HuH-7 (cell line): ENCODE data around the gene TSC22D1.
"Not testable (repeated sequence)": the region's sequence is repeated elsewhere in the genome, so short reads cannot be mapped to it uniquely, and the experiment has no call there.

Source experiments
- DNase-seq: peaks from one replicate; pipeline ENCODE4 v3.0.0; 2011; ENCODE audit warnings: low spot score

The TSC22D1 gene

GRCh38 chr13:44575741-44576350, at the start of gene TSC22D1:
TSC22D1 (minus strand) TSS chr13:44576330; CDS start chr13:44576074, 256 bp downstream.
- DNase-seq, result no peak

- DNase-seq, result no peak
Measured at GRCh38 chr13:44622708-44623107, 46.6 kb upstream of the TSC22D1 start.

GRCh38 chr13:44622261-44622660, 46.1 kb upstream of the TSC22D1 start:
- no peak for DNase-seq

- DNase-seq, result no peak
Measured at GRCh38 chr13:44620057-44620456, 43.9 kb upstream of the TSC22D1 start.

- no peak for DNase-seq
Measured at GRCh38 chr13:44619651-44620050, 43.5 kb upstream of the TSC22D1 start.

GRCh38 chr13:44618326-44618725, 42.2 kb upstream of the TSC22D1 start:
- no peak for DNase-seq

GRCh38 chr13:44617648-44618047, 41.5 kb upstream of the TSC22D1 start:
- DNase-seq, result no peak

GRCh38 chr13:44609137-44609536, 33.0 kb upstream of the TSC22D1 start:
- DNase-seq, result no peak

- no peak for DNase-seq
Measured at GRCh38 chr13:44605721-44606120, 29.6 kb upstream of the TSC22D1 start.

GRCh38 chr13:44605275-44605674, 29.1 kb upstream of the TSC22D1 start:
- no peak for DNase-seq

- DNase-seq, result no peak
Measured at GRCh38 chr13:44601586-44601985, 25.5 kb upstream of the TSC22D1 start.

- DNase-seq, result not testable (repeated sequence)
Measured at GRCh38 chr13:44593861-44594592, 17.9 kb upstream of the TSC22D1 start.

- DNase-seq, result no peak
Measured at GRCh38 chr13:44592216-44592847, 16.2 kb upstream of the TSC22D1 start.

GRCh38 chr13:44591316-44591715, 15.2 kb upstream of the TSC22D1 start:
- peak; percentile 51 for DNase-seq

- no peak for DNase-seq
Measured at GRCh38 chr13:44583137-44583536, 7.0 kb upstream of the TSC22D1 start.

GRCh38 chr13:44578067-44578400, 1.9 kb upstream of the TSC22D1 start:
- DNase-seq, result peak; percentile 36

GRCh38 chr13:44577236-44578066, 1.3 kb upstream of the TSC22D1 start:
- DNase-seq, result peak; percentile 84

GRCh38 chr13:44576351-44577235, 463 bp upstream of the TSC22D1 start:
- DNase-seq, result peak; percentile 17

GRCh38 chr13:44575035-44575434, 1.1 kb downstream of the TSC22D1 start:
- DNase-seq, result no peak

- no peak for DNase-seq
Measured at GRCh38 chr13:44574466-44574855, 1.7 kb downstream of the TSC22D1 start.

GRCh38 chr13:44573790-44574465, 2.2 kb downstream of the TSC22D1 start:
- peak; percentile 30 for DNase-seq
